CD4-positive, alpha-beta T cell (primary cell): ENCODE data around the gene BCAS1. TPM values are rescaled to one million over a fixed set of nuclear protein-coding genes. Genes with fewer than 3 reads are reported as not detected.

Source experiments
- ATAC-seq: fragments of 200-7000 bp; cut with Tn5 transposase; one replicate; pipeline ENCODE4 v1.10.0; 2022; ENCODE audit warnings: mild to moderate bottlenecking; ENCODE audit not compliant: poor library complexity
- CTCF ChIA-PET: fragments of 350-600 bp; sonication (Branson Sonifier 250); formaldehyde crosslinking; loops from one replicate; lab custom pipeline; 2021; ENCODE audit warnings: antibody characterized with exemption, inconsistent platforms; lab: Charles Lee
- POLR2A ChIA-PET: fragments of 350-600 bp; sonication (Branson Sonifier 250); formaldehyde crosslinking; loops from one replicate; lab custom pipeline; 2021; ENCODE audit warnings: antibody characterized with exemption, inconsistent platforms; lab: Charles Lee
- DNase-seq, 14 experiments: peaks; one replicate each; pipeline ENCODE4 v3.0.0-alpha.2; 2013 to 2020; ENCODE audit warnings: mixed read lengths in 2 of 14
- H3K27ac ChIP-seq, 2 donors: one replicate each; pipeline versions ENCODE4 v1.5.1 to v1.7.0; 2013; ENCODE audit warnings: low read length in 2 of 2, low read depth in 1 of 2, mild to moderate bottlenecking in 1 of 2
- H3K27me3 ChIP-seq, 2 experiments: 1 replicate in 1 of 2; 2 replicates in 1 of 2; pipeline versions ENCODE4 v1.6.1 to v1.7.0; 2013; ENCODE audit warnings: low read length in 2 of 2, control low read depth in 1 of 2, mild to moderate bottlenecking in 1 of 2, moderate library complexity in 1 of 2; ENCODE audit not compliant: insufficient read depth in 2 of 2, control insufficient read depth in 1 of 2
- H3K36me3 ChIP-seq: one replicate; pipeline ENCODE4 v1.6.1; 2013; ENCODE audit warnings: low read length, control low read depth; ENCODE audit not compliant: insufficient read depth
- H3K4me1 ChIP-seq: one replicate; pipeline ENCODE4 v1.6.1; 2013; ENCODE audit warnings: low read length, control low read depth; ENCODE audit not compliant: insufficient read depth
- H3K4me3 ChIP-seq: one replicate; pipeline ENCODE4 v1.5.1; 2013; ENCODE audit warnings: mild to moderate bottlenecking, low read length, moderate library complexity
- H3K9me3 ChIP-seq, 2 experiments: 1 replicate in 1 of 2; 2 replicates in 1 of 2; pipeline versions ENCODE4 v1.6.1 to v1.7.0; 2013; ENCODE audit warnings: low read length in 2 of 2, mild to moderate bottlenecking in 2 of 2, control low read depth in 1 of 2, moderate library complexity in 1 of 2; ENCODE audit not compliant: control insufficient read depth in 1 of 2, insufficient read depth in 1 of 2
- H3K27ac Mint-ChIP-seq: one replicate; pipeline ENCODE4 v1.8.0; 2020; ENCODE audit warnings: mixed read lengths
- H3K27me3 Mint-ChIP-seq: one replicate; pipeline ENCODE4 v1.8.0; 2021; ENCODE audit warnings: mixed read lengths
- H3K36me3 Mint-ChIP-seq: one replicate; pipeline ENCODE4 v1.8.0; 2021; ENCODE audit warnings: low read depth, mixed read lengths
- H3K4me1 Mint-ChIP-seq: one replicate; pipeline ENCODE4 v1.8.0; 2021; ENCODE audit warnings: low read depth, mixed read lengths
- H3K4me3 Mint-ChIP-seq: one replicate; pipeline ENCODE4 v1.8.0; 2020; ENCODE audit warnings: mild to moderate bottlenecking, mixed read lengths
- H3K9me3 Mint-ChIP-seq: one replicate; pipeline ENCODE4 v1.8.0; 2020; ENCODE audit warnings: mixed read lengths
- CTCF ChIP-seq: fragments of 200-600 bp; IDR thresholded peaks from one replicate; pipeline ENCODE4 v1.8.0; 2022; ENCODE audit warnings: antibody characterized with exemption, mild to moderate bottlenecking
- intact Hi-C, 2 experiments: fragments of 100-400 bp; cut with DNase I in 1 of 2; cut with micrococcal nuclease in 1 of 2; formaldehyde crosslinking; loops; one replicate each; pipeline versions ENCODE4 v1.15.1 to v1.9.0; 2023 to 2025; cut with DNase I, micrococcal nuclease
- total RNA-seq, 174 experiments: library from RNA in 2 of 174; stranded (reverse) in 2 of 174; gene quantifications; one replicate each; pipeline ENCODE4 v1.2.3 and lab custom pipeline; 2021 to 2026

BCAS1 gene
- total RNA-seq, 2 experiments from 2014 or later, result 0.20 to 0.27 TPM

DNA sequence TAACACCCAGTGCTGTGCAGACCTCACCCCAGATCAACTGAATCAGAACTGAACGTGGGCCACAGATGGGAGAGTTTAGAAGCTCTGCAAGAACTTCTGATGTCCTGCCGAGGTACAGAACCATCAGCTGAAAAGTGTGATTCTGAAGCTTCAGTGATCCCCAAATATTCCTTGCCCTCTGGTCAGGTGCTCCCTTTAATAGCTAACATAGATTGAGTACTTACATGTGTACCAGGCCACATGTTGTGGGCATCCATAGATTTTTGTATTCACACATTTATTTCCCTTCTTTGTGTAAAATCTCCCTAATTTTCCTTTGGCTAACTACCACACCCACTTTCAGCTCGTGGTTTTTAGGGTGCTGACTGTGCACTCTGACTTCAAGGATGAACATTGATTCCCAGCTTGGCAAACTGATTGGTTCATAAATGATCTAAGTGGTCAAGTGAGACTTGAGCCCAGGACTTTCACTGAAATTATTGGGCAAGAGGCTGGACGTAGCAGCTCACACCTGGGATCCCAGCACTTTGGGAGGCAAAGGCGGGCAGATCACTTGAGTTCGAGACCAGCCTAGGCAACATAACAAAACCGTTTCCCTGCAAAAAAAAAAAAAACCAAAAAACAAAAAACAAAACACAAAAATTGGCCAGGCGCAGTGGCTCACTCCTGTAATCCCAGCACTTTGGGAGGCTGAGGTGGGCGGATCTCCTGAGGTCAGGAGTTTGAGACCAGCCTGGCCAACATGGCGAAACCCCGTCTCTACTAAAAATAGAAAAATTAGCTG lies 162.2 kb downstream of the BCAS1 start:
- peaks cover 4% of the 10 kb centered on the region for H3K4me1 ChIP-seq
- no peaks in the 10 kb centered on the region for H3K9me3 Mint-ChIP-seq

DNA sequence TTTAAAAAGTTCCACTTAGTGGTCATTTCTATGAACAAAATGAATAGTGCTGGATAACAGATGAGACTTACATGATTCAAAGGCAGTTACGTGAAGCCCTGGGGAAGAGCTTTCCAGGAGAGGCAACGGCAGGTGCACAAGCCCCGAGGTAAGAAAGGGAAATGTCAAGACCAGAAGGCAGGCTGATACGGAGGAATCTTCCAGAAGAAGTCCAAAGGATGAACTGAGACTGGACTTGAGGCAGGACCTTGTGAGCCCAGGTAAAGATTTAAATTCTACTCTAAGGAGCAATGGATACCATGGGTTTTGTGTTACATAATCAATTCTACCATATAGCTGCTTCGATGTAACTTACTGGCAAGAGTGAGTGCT lies 164.6 kb downstream of the BCAS1 start:
- Histone ChIP-seq H3K27ac (no peak overlapping the region), H3K4me1 (peaks cover 4% of the 10 kb centered on the region), H3K27me3 (no peaks in the 10 kb centered on the region), H3K36me3 (no peaks in the 10 kb centered on the region), H3K9me3 (no peaks in the 10 kb centered on the region), H3K4me3 (no peak overlapping the region)
- H3K27ac Mint-ChIP-seq, result no peak overlapping the region
- no peaks in the 10 kb centered on the region for H3K27me3 Mint-ChIP-seq
- no peaks in the 10 kb centered on the region for H3K9me3 Mint-ChIP-seq
- no peak for TF ChIP-seq CTCF
- POLR2A ChIA-PET, result no interaction called here
- no peak overlapping the region for H3K4me3 Mint-ChIP-seq
- H3K36me3 Mint-ChIP-seq, result no peaks in the 10 kb centered on the region
- intact Hi-C loops, result no loop called here
- DNase-seq (no peak), ATAC-seq (no peak)
- H3K4me1 Mint-ChIP-seq, result peaks cover 17% of the 10 kb centered on the region
- CTCF ChIA-PET, result interaction anchor here (1.2 kb wide), 1 partner anchor 10 kb away, joined by 4 read pairs; no protein-coding TSS in a partner anchor

More for the DNA sequence above, 162.2 kb downstream of the BCAS1 start:
- DNase-seq, result no peak
- no peak for TF ChIP-seq CTCF
- intact Hi-C loops, result no loop called here
- Mint-ChIP-seq H3K36me3 (no peaks in the 10 kb centered on the region), H3K27me3 (no peaks in the 10 kb centered on the region), H3K27ac (no peak overlapping the region), H3K4me1 (peaks cover 13% of the 10 kb centered on the region), H3K4me3 (no peak overlapping the region)
- ChIA-PET CTCF (no interaction called here), POLR2A (interaction anchor here (0.5 to 1.9 kb wide), 4 partner anchors 36 to 329 kb away, joined by 3 to 9 read pairs (median 3); no protein-coding TSS in a partner anchor)
- Histone ChIP-seq H3K36me3 (no peaks in the 10 kb centered on the region), H3K27me3 (no peaks in the 10 kb centered on the region), H3K9me3 (no peaks in the 10 kb centered on the region), H3K27ac (no peak overlapping the region), H3K4me3 (no peak overlapping the region)
- ATAC-seq, result no peak

- Mint-ChIP-seq H3K4me3 (no peak overlapping the region), H3K4me1 (peaks cover 22% of the 10 kb centered on the region), H3K27me3 (no peaks in the 10 kb centered on the region), H3K36me3 (no peaks in the 10 kb centered on the region), H3K27ac (no peak overlapping the region), H3K9me3 (no peaks in the 10 kb centered on the region)
- intact Hi-C loops, result no loop called here
- ChIA-PET CTCF (interaction anchor here (1.2 kb wide), 1 partner anchor 10 kb away, joined by 4 read pairs; no protein-coding TSS in a partner anchor), POLR2A (no interaction called here)
- no peak for TF ChIP-seq CTCF
- no peak for DNase-seq
- H3K4me1 ChIP-seq, result peaks cover 4% of the 10 kb centered on the region
- no peaks in the 10 kb centered on the region for H3K36me3 ChIP-seq
- H3K9me3 ChIP-seq, result no peaks in the 10 kb centered on the region
- no peaks in the 10 kb centered on the region for H3K27me3 ChIP-seq
- no peak overlapping the region for H3K4me3 ChIP-seq
- ATAC-seq, result no peak
- H3K27ac ChIP-seq, result no peak overlapping the region
Measured at GRCh38 chr20:53905019-53905819, 165.2 kb downstream of the BCAS1 start.
